Caco-2 (cell line): ENCODE data around the gene MRAS. TPM values are rescaled to one million over a fixed set of nuclear protein-coding genes. Genes with fewer than 3 reads are reported as not detected.

Experiments used
- BruUV-seq: library from RNA; stranded (reverse); fragments of 400-500 nt; replicated peaks from 2 replicates; lab custom pipeline; 2021; lab: Mats Ljungman, UMichigan
- CTCF ChIA-PET: fragments of 300-600 bp; sonication (Branson Sonifier 250); formaldehyde crosslinking; loops from one replicate; lab custom pipeline; 2022; ENCODE audit warnings: antibody characterized with exemption; lab: Charles Lee
- POLR2A ChIA-PET: fragments of 300-600 bp; sonication (Branson Sonifier 250); formaldehyde crosslinking; loops from one replicate; lab custom pipeline; 2022; ENCODE audit warnings: antibody characterized with exemption; lab: Charles Lee
- DNase-seq, 2 experiments: peaks; one replicate each; pipeline versions ENCODE4 v3.0.0 to v3.0.0-alpha.2; 2020 to 2022
- H3K27me3 ChIP-seq: replicated peaks from 2 replicates; pipeline ENCODE4 v1.6.0; 2011; ENCODE audit warnings: low read length; ENCODE audit not compliant: control insufficient read depth, insufficient read depth
- H3K36me3 ChIP-seq: 2 replicates; pipeline ENCODE4 v1.5.1; 2011; ENCODE audit warnings: low read length; ENCODE audit not compliant: control insufficient read depth, insufficient read depth
- H3K4me1 ChIP-seq: fragments of 250-450 bp; sonication (Bioruptor Pico); 2 replicates; pipeline ENCODE4 v1.5.1; 2020; ENCODE audit warnings: mild to moderate bottlenecking
- H3K4me3 ChIP-seq: 2 replicates; pipeline ENCODE4 v1.5.1; 2011; ENCODE audit warnings: low read depth, mild to moderate bottlenecking, control low read depth, low read length
- H3K9me3 ChIP-seq: fragments of 250-450 bp; sonication (Bioruptor Pico); 2 replicates; pipeline ENCODE4 v1.5.1; 2020; ENCODE audit warnings: mild to moderate bottlenecking, moderate library complexity
- H3K27ac Mint-ChIP-seq: one replicate; pipeline ENCODE4 v1.8.0; 2022; ENCODE audit warnings: mixed read lengths; ENCODE audit not compliant: unreplicated experiment
- H3K27me3 Mint-ChIP-seq: one replicate; pipeline ENCODE4 v1.8.0; 2022; ENCODE audit warnings: mixed read lengths; ENCODE audit not compliant: insufficient read depth, unreplicated experiment
- H3K36me3 Mint-ChIP-seq: one replicate; pipeline ENCODE4 v1.8.0; 2022; ENCODE audit warnings: mild to moderate bottlenecking, mixed read lengths; ENCODE audit not compliant: insufficient read depth, unreplicated experiment
- H3K4me1 Mint-ChIP-seq: one replicate; pipeline ENCODE4 v1.8.0; 2022; ENCODE audit warnings: low read depth, mixed read lengths; ENCODE audit not compliant: unreplicated experiment
- H3K4me3 Mint-ChIP-seq: one replicate; pipeline ENCODE4 v1.8.0; 2022; ENCODE audit warnings: mild to moderate bottlenecking, moderate library complexity, mixed read lengths; ENCODE audit not compliant: unreplicated experiment
- H3K9me3 Mint-ChIP-seq: one replicate; pipeline ENCODE4 v1.8.0; 2022; ENCODE audit warnings: mixed read lengths; ENCODE audit not compliant: unreplicated experiment
- CTCF ChIP-seq, 2 experiments: fragments of 200-600 bp in 1 of 2; IDR thresholded peaks; 1 replicate in 1 of 2; 2 replicates in 1 of 2; pipeline versions ENCODE4 v1.5.1 to v1.8.0; 2011 to 2022; ENCODE audit warnings: antibody characterized with exemption in 1 of 2, control low read depth in 1 of 2, inconsistent platforms in 1 of 2, low read depth in 1 of 2, low read length in 1 of 2, mild to moderate bottlenecking in 1 of 2, moderate library complexity in 1 of 2; ENCODE audit not compliant: insufficient read depth in 1 of 2, severe bottlenecking in 1 of 2, unreplicated experiment in 1 of 2
- intact Hi-C: fragments of 100-400 bp; cut with micrococcal nuclease; formaldehyde crosslinking; loops from one replicate; pipeline ENCODE4 v1.10.0; 2022; ENCODE audit not compliant: unreplicated experiment
- total RNA-seq: library from RNA; stranded (reverse); gene quantifications from 2 replicates; pipeline ENCODE4 v1.2.3, GENCODE V29; 2022

The MRAS gene
- total RNA-seq, 1 experiment from 2014 or later = 11.4 TPM

DNA sequence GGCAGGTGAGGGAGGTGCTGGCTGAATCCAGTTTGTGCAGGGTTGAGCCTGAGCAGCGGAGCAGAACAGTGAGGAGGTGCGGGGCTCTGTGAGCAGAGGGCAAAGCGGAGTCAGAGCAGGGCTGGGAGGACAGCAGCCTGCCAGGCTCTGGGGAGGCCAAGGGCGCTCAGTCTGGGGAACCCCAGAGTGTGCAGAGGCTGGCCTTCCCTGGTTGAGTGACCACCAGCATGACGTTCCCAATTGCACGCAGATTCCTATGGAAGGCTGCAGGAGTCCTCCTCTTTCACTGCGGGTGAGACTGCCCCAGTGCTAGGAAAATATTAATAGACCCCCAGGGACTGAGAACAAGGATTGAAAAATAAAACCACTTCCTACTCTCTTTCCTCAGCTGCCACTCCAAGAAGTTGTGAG is 13.2 kb downstream of the MRAS start:
- Mint-ChIP-seq H3K27me3 (no peaks in the 10 kb centered on the region), H3K36me3 (no peaks in the 10 kb centered on the region), H3K9me3 (no peaks in the 10 kb centered on the region), H3K4me1 (no peaks in the 10 kb centered on the region), H3K4me3 (no peak overlapping the region), H3K27ac (no peak overlapping the region)
- TF ChIP-seq CTCF (IDR thresholded peaks at IDR 0.05; ENCODE audit: insufficient read depth in 1 of 2, low read depth in 1 of 2, low read length in 1 of 2, severe bottlenecking in 1 of 2, unreplicated experiment in 1 of 2) = no peak
- DNase-seq = no peak
- intact Hi-C loops = no loop called here
- BruUV-seq = no TSS peak
- Histone ChIP-seq H3K4me3 (no peak overlapping the region), H3K4me1 (no peaks in the 10 kb centered on the region), H3K36me3 (no peaks in the 10 kb centered on the region), H3K27me3 (no peaks in the 10 kb centered on the region), H3K9me3 (no peaks in the 10 kb centered on the region)
- POLR2A ChIA-PET = no interaction called here
- CTCF ChIA-PET = no interaction called here

DNA sequence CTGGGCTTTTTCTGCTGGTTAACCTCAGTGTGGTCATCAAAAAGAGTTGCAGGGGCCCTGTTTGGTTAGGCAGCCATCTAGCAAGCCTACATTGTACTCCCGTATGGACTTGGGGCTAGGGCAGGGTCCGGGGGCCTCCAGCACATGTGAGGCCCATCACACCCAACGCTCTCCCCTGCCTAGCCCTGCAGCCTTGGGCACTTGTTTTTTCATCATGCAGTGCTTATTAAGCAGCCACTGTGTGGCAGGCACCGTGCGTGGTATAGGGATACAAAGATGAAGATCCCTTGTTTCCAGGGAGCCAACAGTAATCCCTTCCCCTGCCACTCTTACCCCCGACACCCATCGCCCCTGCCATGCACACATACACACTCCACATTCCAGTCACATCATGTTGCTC is 14.2 kb downstream of the MRAS start:
- no TSS peak for BruUV-seq
- no peaks in the 10 kb centered on the region for H3K36me3 ChIP-seq
- Mint-ChIP-seq H3K9me3 (no peaks in the 10 kb centered on the region), H3K27ac (no peak overlapping the region), H3K36me3 (no peaks in the 10 kb centered on the region), H3K4me3 (no peak overlapping the region), H3K4me1 (no peaks in the 10 kb centered on the region), H3K27me3 (no peaks in the 10 kb centered on the region)
- no peaks in the 10 kb centered on the region for H3K27me3 ChIP-seq
- CTCF ChIA-PET = no interaction called here
- intact Hi-C loops = no loop called here
- POLR2A ChIA-PET = no interaction called here
- no peak overlapping the region for H3K4me3 ChIP-seq
- H3K9me3 ChIP-seq = no peaks in the 10 kb centered on the region
- no peaks in the 10 kb centered on the region for H3K4me1 ChIP-seq
- DNase-seq = no peak
- no peak for TF ChIP-seq CTCF (IDR thresholded peaks at IDR 0.05; ENCODE audit: insufficient read depth in 1 of 2, low read depth in 1 of 2, low read length in 1 of 2, severe bottlenecking in 1 of 2, unreplicated experiment in 1 of 2)

GRCh38 chr3:138363322-138363721 is 14.9 kb downstream of the MRAS start:
- ChIA-PET POLR2A (no interaction called here), CTCF (interaction anchor here (0.9 kb wide), 1 partner anchor 15 kb away, joined by 6 read pairs; no protein-coding TSS in a partner anchor)
- H3K27me3 ChIP-seq = no peaks in the 10 kb centered on the region
- no peaks in the 10 kb centered on the region for H3K4me1 Mint-ChIP-seq
- no peaks in the 10 kb centered on the region for H3K36me3 ChIP-seq
- no peaks in the 10 kb centered on the region for H3K27me3 Mint-ChIP-seq
- intact Hi-C loops = no loop called here
- peaks cover 6% of the 10 kb centered on the region for H3K36me3 Mint-ChIP-seq
- no peak overlapping the region for H3K4me3 Mint-ChIP-seq
- BruUV-seq = no TSS peak
- no peak overlapping the region for H3K4me3 ChIP-seq
- no peak for TF ChIP-seq CTCF (IDR thresholded peaks at IDR 0.05; ENCODE audit: insufficient read depth in 1 of 2, low read depth in 1 of 2, low read length in 1 of 2, severe bottlenecking in 1 of 2, unreplicated experiment in 1 of 2)
- no peaks in the 10 kb centered on the region for H3K9me3 ChIP-seq
- no peak overlapping the region for H3K27ac Mint-ChIP-seq
- no peak for DNase-seq
- H3K4me1 ChIP-seq = no peaks in the 10 kb centered on the region
- no peaks in the 10 kb centered on the region for H3K9me3 Mint-ChIP-seq
